GM23338 (cell line): Measurements from ENCODE around the gene SNX5. TPM values are rescaled to one million over a fixed set of nuclear protein-coding genes. Genes with fewer than 3 reads are reported as not detected.

Experiments
- ATAC-seq: fragments of 200-7000 bp; cut with Tn5 transposase; 3 replicates; pipeline ENCODE4 v1.9.1; 2020
- DNase-seq: peaks from one replicate; pipeline ENCODE4 v3.0.0-alpha.2; 2015; ENCODE audit warnings: low spot score
- H2AFZ ChIP-seq: fragments of 200-600 bp; sonication (generic); 2 replicates; pipeline ENCODE4 v1.8.0; 2016; ENCODE audit warnings: antibody characterized with exemption, mild to moderate bottlenecking, moderate library complexity
- H3F3A ChIP-seq: fragments of 200-600 bp; sonication (generic); replicated peaks from 2 replicates; pipeline ENCODE4 v1.8.0; 2017; ENCODE audit warnings: antibody characterized with exemption, mixed run types, low read depth
- H3K27ac ChIP-seq: fragments of 200-600 bp; sonication (generic); 2 replicates; pipeline ENCODE4 v1.6.1; 2016; ENCODE audit warnings: low read depth
- H3K27me3 ChIP-seq: fragments of 200-600 bp; sonication (generic); 2 replicates; pipeline ENCODE4 v1.8.0; 2016; ENCODE audit warnings: mild to moderate bottlenecking, mixed run types, moderate library complexity; ENCODE audit not compliant: insufficient read depth
- H3K36me3 ChIP-seq: fragments of 200-600 bp; sonication (generic); 2 replicates; pipeline ENCODE4 v1.8.0; 2016; ENCODE audit warnings: mild to moderate bottlenecking; ENCODE audit not compliant: insufficient read depth
- H3K4me1 ChIP-seq: fragments of 200-600 bp; sonication (generic); 2 replicates; pipeline ENCODE4 v1.8.0; 2016; ENCODE audit warnings: mild to moderate bottlenecking, moderate library complexity; ENCODE audit not compliant: insufficient read depth
- H3K4me2 ChIP-seq: fragments of 200-600 bp; sonication (generic); 2 replicates; pipeline ENCODE4 v1.7.1; 2017; ENCODE audit warnings: mixed run types
- H3K4me3 ChIP-seq: fragments of 200-600 bp; sonication (generic); 2 replicates; pipeline ENCODE4 v1.6.1; 2016; ENCODE audit warnings: mixed run types
- H3K79me2 ChIP-seq: fragments of 200-600 bp; sonication (generic); replicated peaks from 2 replicates; pipeline ENCODE4 v1.8.0; 2017; ENCODE audit warnings: mild to moderate bottlenecking; ENCODE audit not compliant: insufficient read depth
- H3K9me2 ChIP-seq: fragments of 200-600 bp; sonication (generic); 2 replicates; pipeline ENCODE4 v1.8.0; 2017; ENCODE audit not compliant: insufficient read depth
- H4K20me1 ChIP-seq: fragments of 200-600 bp; sonication (generic); replicated peaks from 2 replicates; pipeline ENCODE4 v1.8.0; 2017; ENCODE audit warnings: mild to moderate bottlenecking; ENCODE audit not compliant: insufficient read depth
- H3K27ac Mint-ChIP-seq: 2 replicates; pipeline ENCODE4 v1.8.0; 2020; ENCODE audit warnings: inconsistent platforms, mild to moderate bottlenecking, moderate library complexity, mixed read lengths
- H3K27me3 Mint-ChIP-seq: 3 replicates; pipeline ENCODE4 v1.8.0; 2022; ENCODE audit warnings: low read depth, mild to moderate bottlenecking, moderate library complexity, mixed read lengths, inconsistent platforms; ENCODE audit not compliant: insufficient read depth, poor library complexity
- H3K36me3 Mint-ChIP-seq: 3 replicates; pipeline ENCODE4 v1.8.0; 2021; ENCODE audit warnings: low read depth, mild to moderate bottlenecking, inconsistent platforms, moderate library complexity, mixed read lengths
- H3K4me1 Mint-ChIP-seq: 3 replicates; pipeline ENCODE4 v1.8.0; 2020; ENCODE audit warnings: mild to moderate bottlenecking, inconsistent platforms, mixed read lengths
- H3K4me3 Mint-ChIP-seq: 3 replicates; pipeline ENCODE4 v1.8.0; 2021; ENCODE audit warnings: moderate library complexity, mild to moderate bottlenecking, inconsistent platforms, mixed read lengths
- H3K9me3 Mint-ChIP-seq: 3 replicates; pipeline ENCODE4 v1.8.0; 2020; ENCODE audit warnings: moderate library complexity, mild to moderate bottlenecking, inconsistent platforms, mixed read lengths
- EZH2phosphoT487 ChIP-seq: fragments of 200-600 bp; sonication (generic); IDR thresholded peaks from one replicate; pipeline ENCODE4 v1.8.1; 2018; ENCODE audit warnings: antibody characterized with exemption; ENCODE audit not compliant: unreplicated experiment
- JUNB ChIP-seq: IDR thresholded peaks from one replicate; pipeline ENCODE4 v1.6.1; 2016; ENCODE audit warnings: antibody characterized with exemption; ENCODE audit not compliant: unreplicated experiment
- POLR2AphosphoS5 ChIP-seq: IDR thresholded peaks from 2 replicates; pipeline ENCODE4 v1.6.1; 2016; ENCODE audit warnings: antibody characterized with exemption, low read depth
- REST ChIP-seq: IDR thresholded peaks from one replicate; pipeline ENCODE4 v1.6.1; 2018; ENCODE audit warnings: antibody characterized with exemption; ENCODE audit not compliant: unreplicated experiment
- STAT1 ChIP-seq: IDR thresholded peaks from one replicate; pipeline ENCODE4 v1.6.1; 2016; ENCODE audit warnings: antibody characterized with exemption; ENCODE audit not compliant: unreplicated experiment
- ZNF331 ChIP-seq: fragments of 250-450 bp; sonication (Bioruptor Pico); IDR thresholded peaks from 2 replicates; pipeline ENCODE4 v1.5.0; 2020; ENCODE audit warnings: low read depth, mild to moderate bottlenecking, moderate library complexity
- polyA plus RNA-seq: library from polyadenylated mRNA; unstranded; fragments of >200 nt; fragmentation: Nextera tagmentation; extraction: Ambion mirVana; gene quantifications from 2 replicates; pipeline ENCODE4 v1.2.1, GENCODE V29; 2016
- total RNA-seq: library from RNA; depleted of rRNA; stranded (reverse); fragments of >200 nt; shearing (Covaris generic); gene quantifications from 2 replicates; pipeline ENCODE4 v1.2.3, GENCODE V29; 2014
- TF ChIP-seq, protein P1 (sequence below), 2 experiments: fragments of 200-600 bp in 1 of 2; sonication (generic) in 1 of 2; conservative IDR thresholded peaks; 2 replicates each; pipeline versions ENCODE4 v1.5.1 to v1.6.1; 2016 to 2017; ENCODE audit warnings: antibody characterized with exemption in 2 of 2, low read depth in 2 of 2, mild to moderate bottlenecking in 2 of 2, moderate library complexity in 1 of 2

The SNX5 gene
- total and polyA plus RNA-seq, 2 experiments from 2014 or later, result 167 to 287 TPM

- Histone ChIP-seq H3K27ac (peak overlapping the region; percentile 47), H3K27me3 (no peaks in the 10 kb centered on the region), H3K4me2 (no peak overlapping the region), H2AFZ (no peak overlapping the region), H3K4me1 (no peaks in the 10 kb centered on the region), H3K36me3 (peaks cover 99% of the 10 kb centered on the region), H3K4me3 (no peak overlapping the region), H3K79me2 (peaks cover 70% of the 10 kb centered on the region), H4K20me1 (peaks cover 75% of the 10 kb centered on the region), H3F3A (peaks cover 67% of the 10 kb centered on the region), H3K9me2 (no peaks in the 10 kb centered on the region)
- DNase-seq (no peak), ATAC-seq (no peak)
- Mint-ChIP-seq H3K4me1 (peaks cover 13% of the 10 kb centered on the region; the same call in 2 of the 3 replicates), H3K27ac (peak overlapping the region; percentile 11; the same call in 1 of the 2 replicates), H3K36me3 (peaks cover 100% of the 10 kb centered on the region), H3K4me3 (no peak overlapping the region), H3K27me3 (no peaks in the 10 kb centered on the region), H3K9me3 (no peaks in the 10 kb centered on the region)
- no peak for TF ChIP-seq EZH2phosphoT487
- TF ChIP-seq STAT1, result no peak
Observed at GRCh38 chr20:17946572-17947473, 21.8 kb downstream of the SNX5 start.

DNA sequence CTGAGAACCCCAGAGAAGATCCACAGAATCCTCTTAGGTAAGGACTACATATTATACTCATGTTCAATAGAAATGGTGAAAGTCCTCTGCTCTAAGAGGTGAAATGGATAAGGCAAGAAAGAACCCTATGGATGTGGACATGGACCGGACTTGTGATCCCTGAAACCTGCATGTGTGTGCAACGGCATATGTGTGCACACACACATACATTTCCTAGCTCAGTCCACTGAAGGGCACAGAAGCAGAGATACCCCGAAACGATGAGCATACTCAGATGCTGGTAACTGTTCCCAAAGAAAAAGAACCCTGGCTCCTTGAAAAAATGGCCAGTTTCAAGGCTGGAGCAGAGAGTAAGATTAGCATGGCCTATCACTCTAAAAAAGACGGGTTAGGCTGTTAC lies 22.6 kb downstream of the SNX5 start:
- ATAC-seq (no peak), DNase-seq (no peak)
- H3K36me3 ChIP-seq, result peaks cover 99% of the 10 kb centered on the region
- H3K79me2 ChIP-seq, result peaks cover 62% of the 10 kb centered on the region
- Mint-ChIP-seq H3K9me3 (no peaks in the 10 kb centered on the region), H3K27me3 (no peaks in the 10 kb centered on the region), H3K4me3 (no peak overlapping the region), H3K36me3 (peaks cover 100% of the 10 kb centered on the region), H3K27ac (no peak overlapping the region; the same call in 1 of the 2 replicates), H3K4me1 (peaks cover 19% of the 10 kb centered on the region; the same call in 2 of the 3 replicates)
- no peaks in the 10 kb centered on the region for H3K27me3 ChIP-seq
- H3K4me1 ChIP-seq, result no peaks in the 10 kb centered on the region
- H2AFZ ChIP-seq, result no peak overlapping the region
- H3K27ac ChIP-seq, result peak overlapping the region; percentile 47
- H4K20me1 ChIP-seq, result peaks cover 71% of the 10 kb centered on the region
- H3F3A ChIP-seq, result peaks cover 75% of the 10 kb centered on the region
- no peak overlapping the region for H3K4me3 ChIP-seq
- no peak overlapping the region for H3K4me2 ChIP-seq
- TF ChIP-seq, protein P1, sequence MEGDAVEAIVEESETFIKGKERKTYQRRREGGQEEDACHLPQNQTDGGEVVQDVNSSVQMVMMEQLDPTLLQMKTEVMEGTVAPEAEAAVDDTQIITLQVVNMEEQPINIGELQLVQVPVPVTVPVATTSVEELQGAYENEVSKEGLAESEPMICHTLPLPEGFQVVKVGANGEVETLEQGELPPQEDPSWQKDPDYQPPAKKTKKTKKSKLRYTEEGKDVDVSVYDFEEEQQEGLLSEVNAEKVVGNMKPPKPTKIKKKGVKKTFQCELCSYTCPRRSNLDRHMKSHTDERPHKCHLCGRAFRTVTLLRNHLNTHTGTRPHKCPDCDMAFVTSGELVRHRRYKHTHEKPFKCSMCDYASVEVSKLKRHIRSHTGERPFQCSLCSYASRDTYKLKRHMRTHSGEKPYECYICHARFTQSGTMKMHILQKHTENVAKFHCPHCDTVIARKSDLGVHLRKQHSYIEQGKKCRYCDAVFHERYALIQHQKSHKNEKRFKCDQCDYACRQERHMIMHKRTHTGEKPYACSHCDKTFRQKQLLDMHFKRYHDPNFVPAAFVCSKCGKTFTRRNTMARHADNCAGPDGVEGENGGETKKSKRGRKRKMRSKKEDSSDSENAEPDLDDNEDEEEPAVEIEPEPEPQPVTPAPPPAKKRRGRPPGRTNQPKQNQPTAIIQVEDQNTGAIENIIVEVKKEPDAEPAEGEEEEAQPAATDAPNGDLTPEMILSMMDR (conservative IDR thresholded peaks at IDR 0.05; ENCODE audit: low read depth in 2 of 2), result no peak
- TF ChIP-seq REST (no peak), ZNF331 (no peak), JUNB (no peak), POLR2AphosphoS5 (no peak), STAT1 (no peak), EZH2phosphoT487 (no peak)
- no peaks in the 10 kb centered on the region for H3K9me2 ChIP-seq
